HG02623 (cell line): ENCODE measurements around the gene WNT9B.
"Not testable (repeated sequence)": the region's sequence is repeated elsewhere in the genome, so short reads cannot be mapped to it uniquely, and the experiment has no call there.

Source experiments
- ATAC-seq: cut with Tn5 transposase; IDR thresholded peaks from one replicate; pipeline ENCODE4 v1.9.1; 2021; ENCODE audit warnings: moderate library complexity; ENCODE audit not compliant: unreplicated experiment

WNT9B gene

DNA sequence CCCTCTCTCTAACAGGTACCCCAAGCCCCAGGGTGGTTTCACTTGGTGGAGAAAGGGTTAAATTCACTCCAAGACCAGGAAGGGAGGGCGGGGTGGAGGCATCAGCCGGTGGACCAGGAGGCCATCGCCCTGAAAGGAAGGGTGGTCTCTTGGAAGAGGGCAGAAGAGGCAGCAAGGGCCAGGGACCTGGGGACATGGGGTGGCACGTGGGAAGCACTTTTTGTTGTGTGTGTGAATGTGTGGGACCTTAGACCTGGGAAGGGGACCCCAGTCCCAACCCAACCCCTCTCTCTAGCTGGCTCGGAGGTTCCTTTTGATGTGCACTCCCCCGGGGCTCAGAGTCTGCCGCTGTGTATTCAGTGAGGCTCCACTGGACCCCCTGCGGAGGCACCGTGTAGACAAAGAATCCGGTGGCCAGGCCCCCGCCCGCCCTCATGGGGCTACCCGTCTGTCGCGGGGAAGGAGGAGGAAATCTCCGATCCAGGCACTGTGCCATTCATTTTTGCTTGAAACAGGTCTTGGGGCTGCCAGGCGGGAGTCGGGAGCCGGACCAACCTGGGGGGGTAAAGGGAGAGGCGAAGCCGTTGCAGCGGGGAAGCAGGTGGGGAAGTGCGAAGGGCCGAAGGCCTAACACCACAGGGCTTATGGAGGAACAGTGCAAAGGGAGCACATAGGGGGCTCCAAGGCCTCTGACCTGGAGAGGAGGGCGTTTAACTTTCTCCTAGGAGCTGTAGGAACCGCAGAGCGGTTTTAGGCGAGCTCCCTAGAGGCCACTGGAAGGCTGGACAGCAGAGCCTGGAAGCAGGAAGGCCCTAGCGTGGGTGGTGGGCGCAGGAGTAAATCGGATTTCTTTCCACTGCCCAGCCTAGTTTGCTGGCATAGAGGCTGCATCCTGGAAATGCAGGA, 29.6 kb upstream of the WNT9B start:
- ATAC-seq, result no peak

DNA sequence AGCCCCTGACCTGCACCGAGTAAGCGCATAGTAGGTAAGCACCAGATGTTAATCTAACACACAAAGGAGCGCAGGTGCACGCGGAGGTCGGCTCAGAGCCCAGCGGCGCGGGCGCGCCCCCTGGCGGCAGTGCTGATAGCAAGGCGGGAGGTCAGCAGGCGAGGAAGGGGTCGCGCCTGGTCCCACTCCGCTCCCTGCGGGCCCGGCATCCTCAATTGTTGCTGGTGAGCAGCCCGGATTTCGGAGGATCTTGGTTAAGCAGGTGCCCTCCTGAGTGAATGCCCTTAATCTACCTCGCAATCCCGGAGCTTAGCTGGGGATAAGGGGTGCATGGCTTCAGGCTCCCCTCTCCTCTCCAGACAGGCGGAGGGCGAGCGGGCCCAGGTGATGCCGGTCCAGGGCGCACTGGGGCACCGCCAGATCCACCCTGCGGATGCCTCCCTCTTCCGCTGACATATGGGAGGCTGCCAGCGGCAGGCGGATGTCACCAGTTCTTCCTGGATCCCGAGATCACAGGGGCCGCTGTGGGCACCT, 28.9 kb upstream of the WNT9B start:
- no peak for ATAC-seq

DNA sequence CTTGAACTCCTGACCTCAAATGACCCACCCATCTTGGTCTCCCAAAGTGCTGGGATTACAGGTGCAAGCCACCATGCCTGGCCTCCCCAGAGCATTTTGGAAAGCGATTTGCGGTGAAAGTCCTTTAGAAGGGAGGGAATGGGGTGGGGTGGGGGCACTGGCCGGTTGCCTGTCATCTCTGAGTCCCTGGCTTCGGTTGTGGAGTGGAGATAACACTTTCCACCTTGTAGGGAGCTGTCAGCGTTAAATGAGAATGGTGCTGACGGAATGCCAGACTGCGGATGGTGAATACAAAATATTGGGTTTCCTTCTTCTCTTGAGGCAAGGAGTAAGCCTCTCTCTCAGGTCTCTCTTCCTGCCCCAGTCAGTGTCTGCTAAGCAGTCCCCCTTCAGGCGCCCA, 27.7 kb upstream of the WNT9B start:
- ATAC-seq, result no peak

DNA sequence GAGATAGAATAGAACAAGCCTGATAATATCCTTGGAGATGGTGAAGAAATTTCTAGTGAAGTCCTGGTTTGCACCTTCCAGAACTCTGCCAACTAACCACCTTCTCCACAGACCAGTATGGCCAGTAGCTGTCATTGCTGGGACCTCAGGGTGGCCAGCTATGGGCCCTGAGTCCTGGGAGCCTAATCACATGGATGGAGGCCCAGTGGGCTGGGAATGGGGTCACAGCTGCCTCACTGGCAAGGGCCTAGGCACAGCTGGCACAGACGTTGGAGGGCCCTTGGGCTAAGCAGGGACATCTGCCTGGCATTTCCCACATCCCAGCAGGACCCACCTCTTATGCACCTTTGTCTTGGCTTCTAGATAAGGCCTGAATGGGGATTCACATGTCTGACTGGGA, 25.3 kb upstream of the WNT9B start:
- ATAC-seq, result no peak

DNA sequence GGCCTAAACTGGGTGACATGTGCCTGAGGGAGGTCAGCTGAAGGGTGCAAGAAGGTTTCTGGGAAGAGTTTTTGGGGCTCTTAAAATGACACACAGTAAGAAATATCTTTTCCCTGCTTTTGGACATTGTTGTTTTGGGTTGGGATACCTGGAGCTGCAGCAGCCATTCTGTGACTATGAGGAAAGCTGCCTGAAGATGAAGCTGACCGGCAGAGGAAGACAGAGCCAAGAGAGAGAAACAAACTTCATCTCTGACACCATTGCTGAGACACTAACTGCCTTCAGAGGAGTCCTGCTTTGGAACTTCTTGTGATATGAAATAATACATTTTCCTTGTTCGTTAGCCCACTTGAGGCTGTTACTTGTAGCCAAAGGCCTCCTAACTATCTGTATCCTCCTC, 24.1 kb upstream of the WNT9B start:
- ATAC-seq, result no peak

DNA sequence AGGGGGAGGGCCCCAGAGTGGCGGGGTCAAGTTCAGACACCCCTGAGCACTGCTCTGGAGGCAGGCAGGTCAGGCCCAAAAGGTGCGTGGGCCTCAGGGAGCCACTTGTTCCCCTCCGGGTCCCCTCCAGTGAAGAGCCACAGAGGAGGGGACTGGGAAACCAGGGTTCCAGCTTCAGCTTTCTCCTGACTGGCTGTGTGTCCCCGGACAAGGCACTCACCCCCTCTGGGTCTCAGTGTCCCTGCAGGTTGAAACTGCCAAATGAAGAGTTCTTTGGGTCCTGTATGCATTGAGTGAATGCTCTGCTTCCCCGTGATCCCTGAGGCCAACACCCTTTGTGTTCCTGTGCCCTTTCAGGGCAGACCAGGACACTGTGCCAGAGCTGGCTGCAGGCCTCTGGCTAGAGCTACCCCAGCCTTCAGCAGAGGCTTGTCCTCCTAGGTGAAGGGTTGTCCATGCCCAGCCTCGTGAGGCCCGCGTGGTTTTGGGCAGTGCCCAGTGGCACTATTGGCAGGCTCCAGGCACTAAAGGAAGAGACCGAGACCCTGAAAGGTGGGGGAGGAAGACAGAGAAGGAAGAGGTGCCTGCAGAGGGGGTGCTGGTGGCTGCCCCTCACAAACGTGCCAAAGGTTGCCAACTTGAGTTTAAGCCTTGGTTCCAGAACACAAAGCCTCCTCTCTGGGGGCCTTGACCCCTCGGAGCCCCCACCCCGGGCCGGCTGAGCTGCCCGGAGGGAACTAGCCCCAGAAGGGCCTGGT, 19.6 kb upstream of the WNT9B start:
- ATAC-seq, result no peak

DNA sequence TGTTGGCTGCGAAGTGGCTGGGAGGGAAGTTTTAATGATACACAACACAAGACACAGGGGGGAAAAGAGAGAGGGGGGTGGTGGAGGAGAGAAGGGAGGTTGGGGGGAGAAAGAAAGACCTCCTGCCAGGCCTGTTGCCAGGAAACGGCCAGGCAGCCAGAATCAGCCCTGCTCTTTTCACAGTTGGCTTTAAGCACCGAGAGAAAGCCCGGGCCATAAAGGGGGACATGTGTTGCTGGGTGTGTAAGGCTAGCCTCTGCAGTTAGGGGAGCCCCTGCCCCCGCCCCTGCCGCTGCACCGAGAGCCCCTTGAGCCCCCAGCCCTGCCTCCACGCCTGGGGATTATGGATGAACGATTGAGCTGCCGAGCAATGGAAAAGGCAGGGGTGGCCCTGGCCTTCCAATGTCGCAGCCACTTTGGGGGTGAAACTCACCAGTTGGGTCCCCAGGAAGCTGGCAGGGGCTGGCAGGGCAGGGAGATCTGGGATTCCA, 19.0 kb upstream of the WNT9B start:
- no peak for ATAC-seq

DNA sequence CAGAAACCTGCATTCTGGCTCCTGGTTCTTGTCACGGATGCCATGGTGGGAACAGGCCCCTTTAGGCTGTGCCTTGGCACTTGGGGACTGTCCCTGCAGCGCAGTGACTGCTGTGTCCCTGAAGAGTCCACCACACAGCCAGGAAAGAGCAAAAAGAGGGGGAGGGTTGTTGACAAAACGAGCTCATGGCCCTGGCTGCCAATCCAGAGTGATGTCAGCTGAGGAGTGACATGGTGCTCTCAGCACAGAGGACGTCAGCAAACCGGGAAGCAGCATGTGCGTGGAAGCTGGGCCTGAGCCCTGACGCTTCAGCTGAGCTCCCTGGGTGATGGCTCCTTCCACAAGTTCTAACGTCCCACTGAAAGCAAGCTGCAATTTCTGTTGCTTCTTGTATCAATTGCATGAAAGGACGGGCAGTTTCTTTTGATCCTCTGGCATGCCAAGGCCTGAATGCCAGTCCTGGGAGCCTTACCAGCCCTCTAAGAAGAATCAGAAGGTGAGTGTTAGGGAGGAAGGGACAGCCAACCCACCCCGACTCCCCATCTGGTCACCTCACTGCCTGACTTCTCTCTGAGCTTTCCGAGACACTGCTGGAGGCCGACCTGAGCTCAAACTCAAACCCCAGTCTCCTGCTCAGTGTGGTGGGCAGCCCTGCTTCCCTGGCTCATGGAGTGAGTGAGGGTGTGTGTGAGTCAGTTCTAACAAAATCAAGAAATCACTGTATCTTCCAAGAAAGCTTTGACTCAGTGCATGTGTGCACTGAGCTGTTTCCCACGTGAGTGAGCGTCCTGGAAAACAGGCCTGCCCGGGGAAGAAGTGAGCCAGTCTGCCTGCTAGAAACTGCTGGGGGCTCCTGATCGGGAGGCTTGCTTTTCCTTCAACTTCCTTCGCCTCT, 18.2 kb upstream of the WNT9B start:
- no peak for ATAC-seq

DNA sequence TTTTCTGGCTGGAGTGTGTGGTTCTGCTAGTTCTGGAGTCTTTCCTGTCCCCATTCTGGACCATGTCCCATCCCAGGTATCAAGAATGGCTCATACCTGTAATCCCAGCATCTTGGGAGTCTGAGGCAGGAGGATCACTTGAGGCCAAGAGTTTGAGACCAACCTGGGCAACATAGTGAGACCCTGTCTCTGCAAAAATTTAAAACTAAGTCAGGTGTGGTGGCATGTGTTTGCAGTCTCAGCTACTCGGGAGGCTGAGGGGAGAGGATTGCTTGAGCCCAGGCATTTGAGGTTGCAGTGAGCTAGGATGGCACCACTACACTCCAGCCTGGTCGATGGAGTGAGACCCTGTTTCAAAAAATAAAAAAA, 17.6 kb upstream of the WNT9B start:
- ATAC-seq, result no peak

DNA sequence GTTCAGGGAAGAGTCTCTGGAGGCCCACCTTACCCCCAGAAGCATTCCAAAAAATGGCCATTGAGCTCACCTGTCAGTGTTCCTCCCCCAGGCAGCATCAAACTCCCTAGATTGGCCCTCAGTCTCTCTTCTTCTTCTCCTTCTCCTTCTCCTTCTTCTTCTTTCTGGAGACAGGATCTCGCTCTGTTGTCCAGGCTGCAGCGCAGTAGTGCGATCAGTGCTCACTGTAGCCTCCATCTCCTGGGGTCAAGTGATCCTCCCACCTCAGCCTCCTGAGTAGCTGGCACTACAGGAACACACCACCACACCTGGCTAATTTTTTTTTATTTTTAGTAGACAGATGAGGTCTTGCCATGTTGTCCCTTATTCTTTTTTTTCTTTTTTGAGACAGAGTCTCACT, 16.5 kb upstream of the WNT9B start:
- no peak for ATAC-seq

DNA sequence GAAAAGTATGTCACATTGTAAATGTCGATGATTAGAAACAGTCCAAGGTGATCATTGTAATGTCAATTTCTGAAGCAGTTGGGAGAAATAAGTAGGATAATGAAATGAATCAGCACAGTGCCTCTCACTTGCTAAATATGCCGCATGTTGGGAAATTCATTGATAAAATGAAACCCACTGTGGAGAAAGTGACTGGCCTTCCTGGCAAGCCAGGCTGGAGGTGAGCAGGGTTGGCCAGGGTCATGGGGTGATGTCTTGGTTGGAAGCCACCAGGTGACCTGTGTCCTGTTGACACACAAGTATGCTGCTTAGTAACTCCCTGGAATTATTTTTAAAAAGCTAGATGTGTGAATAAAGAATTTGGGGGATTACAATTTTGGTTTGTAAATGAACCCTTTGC, 14.9 kb upstream of the WNT9B start:
- no peak for ATAC-seq

DNA sequence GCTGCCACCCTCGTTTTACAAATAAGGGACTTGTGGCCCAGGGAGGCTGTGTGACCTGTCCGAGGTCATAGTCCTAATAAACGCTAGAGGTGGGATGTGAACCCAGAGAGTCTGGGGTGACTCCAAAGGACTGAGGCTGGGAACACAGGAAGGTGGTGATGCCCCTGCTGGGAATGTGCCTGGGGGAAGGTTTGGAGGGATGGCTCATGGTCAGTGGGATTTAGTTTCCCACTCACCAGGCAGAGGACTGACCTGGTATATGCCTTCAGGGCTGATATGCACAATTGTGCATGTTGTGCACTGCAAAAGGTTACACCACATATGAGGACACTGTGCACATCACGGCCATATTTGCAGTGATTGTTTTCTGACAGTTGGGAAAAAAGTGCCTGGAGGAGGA, 13.9 kb upstream of the WNT9B start:
- ATAC-seq, result no peak

DNA sequence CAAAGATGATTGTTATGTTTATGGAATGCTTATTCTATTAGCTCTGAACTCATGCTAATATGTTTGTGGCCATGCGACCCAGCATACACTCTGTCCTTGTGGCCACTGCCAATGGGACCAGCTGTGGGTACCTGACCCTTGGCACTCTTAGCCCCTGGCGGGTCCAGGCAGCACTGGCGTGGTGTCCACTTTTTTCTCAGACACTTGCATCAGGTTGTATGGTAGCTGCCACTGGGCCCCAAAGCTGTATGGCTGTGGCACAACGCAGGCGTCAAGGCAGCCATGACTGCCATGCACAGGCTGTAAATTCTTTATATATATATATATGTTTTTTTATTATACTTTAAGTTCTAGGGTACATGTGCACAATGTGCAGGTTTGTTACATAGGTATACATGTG, 12.2 kb upstream of the WNT9B start:
- ATAC-seq, result no peak

DNA sequence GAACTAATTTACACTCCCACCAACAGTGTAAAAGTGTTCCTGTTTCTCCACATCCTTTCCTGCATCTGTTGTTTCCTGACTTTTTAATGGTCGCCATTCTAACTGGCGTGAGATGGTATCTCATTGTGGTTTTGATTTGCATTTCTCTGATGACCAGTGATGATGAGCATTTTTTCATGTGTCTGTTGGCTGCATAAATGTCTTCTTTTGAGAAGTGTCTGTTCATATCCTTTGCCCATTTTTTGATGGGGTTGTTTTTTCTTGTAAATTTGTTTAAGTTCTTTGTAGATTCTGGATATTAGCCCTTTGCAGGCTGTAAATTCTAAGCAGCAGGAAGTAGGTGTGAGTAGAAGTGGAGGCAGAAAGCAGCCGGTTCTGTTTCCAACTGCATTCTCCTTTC, 10.8 kb upstream of the WNT9B start:
- ATAC-seq, result not testable (repeated sequence)

DNA sequence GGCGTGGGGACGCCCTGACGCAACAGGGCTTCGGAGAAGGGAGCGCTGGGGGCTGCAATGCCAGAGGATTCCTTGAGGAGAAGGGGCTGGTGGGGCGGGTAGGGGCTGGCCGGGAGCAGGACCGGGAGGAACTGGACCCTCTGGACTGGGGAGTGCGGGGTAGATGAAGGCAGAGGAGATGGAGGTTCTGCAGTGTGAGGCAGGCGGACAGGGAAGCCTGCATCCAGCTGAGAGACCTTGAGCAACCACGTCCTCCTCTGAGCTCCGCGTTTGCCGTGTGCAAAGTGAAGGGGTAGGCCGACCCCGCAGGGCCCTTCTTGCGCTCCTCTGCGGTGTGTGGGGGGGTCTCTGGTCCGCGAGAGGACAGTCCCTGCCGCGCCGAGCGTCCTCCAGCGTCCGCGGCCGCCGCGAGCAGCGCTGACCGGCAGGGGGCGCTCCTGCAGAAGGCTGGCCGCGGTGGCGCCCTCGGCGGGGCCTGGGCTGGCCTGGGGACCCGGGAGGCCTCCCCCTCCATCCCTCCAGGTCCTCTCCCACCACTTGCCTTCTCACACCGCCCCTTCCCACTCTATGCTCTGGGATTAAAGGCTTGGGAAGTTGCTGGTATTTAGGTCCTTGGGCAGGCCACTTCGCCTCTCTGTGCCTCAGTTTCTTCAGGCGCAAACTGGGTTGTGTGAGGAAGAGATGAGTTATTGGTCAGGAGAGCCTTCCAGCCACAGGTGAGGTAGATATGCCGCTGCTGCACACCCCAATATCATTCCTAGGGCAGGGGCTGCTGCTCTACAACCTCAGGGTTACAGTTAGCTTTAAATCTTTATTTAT, 9.6 kb upstream of the WNT9B start:
- no peak for ATAC-seq

DNA sequence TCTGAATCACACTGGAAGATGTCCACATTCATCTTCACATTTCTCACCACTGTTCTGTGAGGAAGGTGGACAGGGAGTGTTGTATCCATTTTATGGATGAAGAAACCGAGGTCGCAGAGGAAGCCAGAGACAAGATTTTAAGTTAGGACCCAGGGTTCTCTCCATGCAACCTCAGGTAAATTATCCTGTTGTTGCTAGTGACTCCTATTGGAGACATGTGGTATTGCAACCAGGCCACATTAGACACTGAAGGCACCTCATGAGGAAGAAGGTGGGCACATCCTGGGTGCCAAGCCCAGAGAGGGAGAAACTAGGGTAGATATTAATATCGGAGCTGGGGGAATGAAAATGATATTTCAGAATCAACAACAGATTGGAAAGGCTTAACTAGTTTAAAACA, 8.5 kb upstream of the WNT9B start:
- ATAC-seq, result no peak

DNA sequence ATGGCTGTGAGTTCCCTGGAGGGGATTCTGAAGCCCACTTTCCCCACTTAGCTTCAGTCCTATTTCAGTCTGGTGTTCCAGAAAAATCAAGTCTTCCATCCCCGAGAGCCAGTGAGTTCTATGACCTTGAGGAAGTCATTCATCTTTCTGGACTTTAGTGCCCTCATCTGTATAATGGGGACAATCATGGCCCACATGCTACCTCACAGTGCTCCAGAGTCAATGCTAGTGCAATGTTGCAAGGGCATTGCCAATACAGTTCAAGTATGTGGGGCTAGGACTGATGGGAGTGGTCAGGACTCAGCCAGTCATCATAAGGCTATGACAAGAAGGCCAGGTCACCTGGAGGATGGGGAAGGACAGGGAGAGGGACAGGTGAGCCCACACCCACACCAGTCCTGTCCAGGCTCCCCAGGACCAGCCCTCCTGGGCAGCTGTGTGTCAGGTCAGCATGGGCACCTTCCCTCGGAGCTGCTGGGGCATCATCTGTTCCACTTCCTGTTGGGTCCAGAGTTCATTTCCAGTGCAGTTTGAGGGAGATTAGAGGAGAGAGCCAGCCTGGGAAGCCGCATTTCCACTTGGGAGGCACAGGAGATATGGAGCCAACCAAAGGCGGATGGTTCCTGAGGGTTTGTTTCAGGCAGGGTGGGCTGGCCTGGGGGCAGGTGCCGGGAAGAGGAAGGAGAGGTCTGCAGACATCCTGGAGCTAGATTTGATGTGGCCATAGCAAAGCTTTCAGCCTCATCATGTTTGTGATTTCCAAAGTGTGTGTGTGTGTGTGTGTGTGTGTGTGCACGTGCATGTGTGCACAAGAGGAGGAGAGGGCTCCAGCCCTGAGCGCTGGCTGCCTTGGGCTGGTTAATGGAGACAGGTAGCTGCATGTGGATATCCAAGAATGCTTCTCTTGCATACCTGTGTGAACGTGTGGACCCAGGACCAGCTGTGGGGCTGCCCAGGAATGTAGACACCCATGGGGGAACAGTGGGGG, 3.9 kb upstream of the WNT9B start:
- ATAC-seq, result no peak

DNA sequence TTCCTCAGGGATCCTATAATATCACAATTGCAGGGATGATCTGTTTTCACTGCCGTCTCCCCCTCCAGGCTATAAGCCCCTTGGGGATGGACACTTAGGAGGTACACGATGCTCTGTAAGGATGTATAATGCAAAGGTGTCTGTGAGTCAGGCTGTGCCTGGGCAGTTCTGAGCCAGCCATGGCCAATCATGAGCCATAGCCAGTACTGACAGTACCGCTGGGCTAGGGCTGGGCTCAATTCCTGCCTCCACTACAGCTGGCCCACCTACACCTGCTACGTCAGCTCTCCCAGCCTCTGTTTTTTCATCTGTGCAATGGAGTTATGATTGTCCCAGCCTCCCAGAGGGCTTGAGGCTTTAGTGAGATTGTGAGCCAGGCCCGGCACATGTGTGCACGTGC, 2.8 kb upstream of the WNT9B start:
- ATAC-seq, result no peak

DNA sequence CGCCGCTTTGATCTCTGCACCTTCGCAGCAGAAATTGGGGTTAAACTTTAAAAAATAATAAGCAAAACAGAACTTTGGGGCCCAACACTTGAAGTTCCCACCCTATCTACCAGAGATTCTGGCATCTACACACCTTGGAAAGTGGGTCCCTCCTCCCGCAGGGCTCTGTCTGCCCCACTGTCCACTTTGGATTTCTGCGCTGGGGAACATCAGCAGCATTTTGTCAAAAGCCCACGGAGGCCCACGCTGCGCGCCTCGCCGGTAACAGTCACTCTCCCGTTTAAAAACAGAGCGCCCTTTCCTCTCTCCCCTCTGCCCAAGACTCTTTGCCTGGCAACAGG, 725 bp upstream of the WNT9B start:
- ATAC-seq, result no peak
